ENCODE data around the gene OTOP3.

GRCh38 chr17:74956093-74956492 is 20.4 kb downstream of the OTOP3 start:
- TF ChIP-seq CTCF (IDR thresholded peaks at IDR 0.05) (no peak), ZFX (IDR thresholded peaks at IDR 0.05; ENCODE audit: borderline replicate concordance) (no peak)
